DND-41 (cell line): ENCODE measurements around the gene ABCB9.

Experiments
- ATAC-seq: fragments of 200-7000 bp; cut with Tn5 transposase; 3 replicates; pipeline ENCODE4 v1.9.1; 2021; ENCODE audit warnings: low read depth; ENCODE audit not compliant: insufficient read depth
- DNase-seq: peaks from one replicate; pipeline ENCODE4 v3.0.0-alpha.2; 2020
- H2AFZ ChIP-seq: 2 replicates; pipeline ENCODE4 v1.6.0; 2012; ENCODE audit warnings: low read depth, low read length
- H3K27ac ChIP-seq: 2 replicates; pipeline ENCODE4 v1.5.1; 2012; ENCODE audit warnings: low read length, inconsistent platforms
- H3K27me3 ChIP-seq: fragments of 200-600 bp; sonication (generic); 2 replicates; pipeline ENCODE4 v1.6.0; 2012; ENCODE audit warnings: low read length, mild to moderate bottlenecking, inconsistent platforms; ENCODE audit not compliant: insufficient read depth, poor library complexity
- H3K36me3 ChIP-seq: 2 replicates; pipeline ENCODE4 v1.5.1; 2012; ENCODE audit warnings: low read length, inconsistent platforms; ENCODE audit not compliant: insufficient read depth
- H3K4me1 ChIP-seq: 2 replicates; pipeline ENCODE4 v1.5.1; 2012; ENCODE audit warnings: mild to moderate bottlenecking, low read length; ENCODE audit not compliant: insufficient read depth
- H3K4me2 ChIP-seq: 2 replicates; pipeline ENCODE4 v1.6.0; 2012; ENCODE audit warnings: mild to moderate bottlenecking, moderate library complexity, low read length, inconsistent platforms; ENCODE audit not compliant: insufficient read depth
- H3K4me3 ChIP-seq, 2 experiments: fragments of 200-600 bp in 1 of 2; shearing (Covaris generic) in 1 of 2; 2 replicates each; pipeline ENCODE4 v1.5.1; 2012 to 2016; ENCODE audit warnings: inconsistent platforms in 2 of 2, low read length in 2 of 2, mild to moderate bottlenecking in 2 of 2, low read depth in 1 of 2, moderate library complexity in 1 of 2
- H3K79me2 ChIP-seq: 2 replicates; pipeline ENCODE4 v1.6.0; 2012; ENCODE audit warnings: low read length, inconsistent platforms; ENCODE audit not compliant: insufficient read depth
- H3K9ac ChIP-seq: 2 replicates; pipeline ENCODE4 v1.6.0; 2012; ENCODE audit warnings: low read depth, mild to moderate bottlenecking, inconsistent platforms, low read length, moderate library complexity
- H3K9me3 ChIP-seq: 2 replicates; pipeline ENCODE4 v1.5.1; 2012; ENCODE audit warnings: low read length, moderate library complexity, mild to moderate bottlenecking, inconsistent platforms; ENCODE audit not compliant: insufficient read depth, severe bottlenecking
- H4K20me1 ChIP-seq: 2 replicates; pipeline ENCODE4 v1.6.0; 2012; ENCODE audit warnings: low read length; ENCODE audit not compliant: insufficient read depth
- EZH2 ChIP-seq: IDR thresholded peaks from 3 replicates; pipeline ENCODE4 v1.6.1; 2012; ENCODE audit warnings: borderline replicate concordance, low read depth, mild to moderate bottlenecking, moderate library complexity, low read length, inconsistent platforms; ENCODE audit not compliant: severe bottlenecking
- TF ChIP-seq, protein P1 (sequence below): IDR thresholded peaks from 2 replicates; pipeline ENCODE4 v1.5.1; 2012; ENCODE audit warnings: borderline replicate concordance, low read length, moderate library complexity, mild to moderate bottlenecking; ENCODE audit not compliant: poor library complexity, severe bottlenecking; ENCODE audit errors: extremely low read depth

Gene ABCB9

DNA sequence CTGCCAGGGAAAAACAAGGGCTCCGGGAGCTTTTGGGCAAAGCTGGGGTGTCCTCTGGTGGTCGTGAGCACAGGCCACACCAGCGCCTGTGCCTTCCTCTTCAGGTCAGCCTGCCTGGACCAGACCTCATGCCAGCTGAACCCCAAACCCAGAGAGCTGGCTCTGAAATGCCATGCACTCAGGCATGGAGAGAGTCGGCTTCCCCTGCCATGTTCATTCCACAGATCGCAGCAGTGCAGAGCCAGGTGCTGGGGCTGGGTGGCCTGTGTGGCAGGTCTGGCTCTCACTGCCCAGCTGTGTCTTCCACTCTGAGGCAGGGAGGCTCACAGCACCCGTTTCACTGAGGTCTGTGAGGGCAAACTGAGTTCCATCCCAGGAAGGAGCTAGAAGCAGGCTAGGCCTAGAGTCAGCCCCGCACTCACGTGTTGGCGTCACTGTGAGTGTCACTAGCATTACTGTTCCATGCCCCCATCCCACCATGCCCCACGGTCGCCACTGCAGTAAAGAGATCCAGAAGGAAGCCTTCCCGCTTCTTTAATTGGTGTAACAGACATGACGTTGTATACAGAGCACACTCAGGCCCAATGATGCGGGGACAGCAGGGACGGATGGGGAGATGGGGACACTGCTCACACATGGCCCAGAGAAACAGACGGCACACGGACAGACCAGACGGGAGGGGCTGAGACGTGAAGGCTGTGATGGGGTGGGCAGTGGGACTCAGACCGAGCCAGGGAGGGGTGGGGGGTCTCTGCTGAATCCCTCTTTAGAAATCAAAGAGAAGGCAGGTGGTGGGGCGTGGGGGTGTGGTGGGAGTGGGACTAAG lies 16.9 kb upstream of the ABCB9 start:
- H3K9ac ChIP-seq, result no peak overlapping the region
- no peaks in the 10 kb centered on the region for H3K9me3 ChIP-seq
- H2AFZ ChIP-seq, result no peak overlapping the region
- DNase-seq (no peak), ATAC-seq (no peak)
- no peak overlapping the region for H3K27ac ChIP-seq
- H3K36me3 ChIP-seq, result peaks cover 33% of the 10 kb centered on the region
- peaks cover 24% of the 10 kb centered on the region for H4K20me1 ChIP-seq
- H3K4me3 ChIP-seq, result 0 out of 4 replicates have a peak overlapping the region, but pooled peaks of 1 of the 2 experiments have one; percentile 86
- H3K27me3 ChIP-seq, result no peaks in the 10 kb centered on the region
- H3K79me2 ChIP-seq, result peaks cover 38% of the 10 kb centered on the region
- TF ChIP-seq EZH2, result no peak
- TF ChIP-seq, protein P1, sequence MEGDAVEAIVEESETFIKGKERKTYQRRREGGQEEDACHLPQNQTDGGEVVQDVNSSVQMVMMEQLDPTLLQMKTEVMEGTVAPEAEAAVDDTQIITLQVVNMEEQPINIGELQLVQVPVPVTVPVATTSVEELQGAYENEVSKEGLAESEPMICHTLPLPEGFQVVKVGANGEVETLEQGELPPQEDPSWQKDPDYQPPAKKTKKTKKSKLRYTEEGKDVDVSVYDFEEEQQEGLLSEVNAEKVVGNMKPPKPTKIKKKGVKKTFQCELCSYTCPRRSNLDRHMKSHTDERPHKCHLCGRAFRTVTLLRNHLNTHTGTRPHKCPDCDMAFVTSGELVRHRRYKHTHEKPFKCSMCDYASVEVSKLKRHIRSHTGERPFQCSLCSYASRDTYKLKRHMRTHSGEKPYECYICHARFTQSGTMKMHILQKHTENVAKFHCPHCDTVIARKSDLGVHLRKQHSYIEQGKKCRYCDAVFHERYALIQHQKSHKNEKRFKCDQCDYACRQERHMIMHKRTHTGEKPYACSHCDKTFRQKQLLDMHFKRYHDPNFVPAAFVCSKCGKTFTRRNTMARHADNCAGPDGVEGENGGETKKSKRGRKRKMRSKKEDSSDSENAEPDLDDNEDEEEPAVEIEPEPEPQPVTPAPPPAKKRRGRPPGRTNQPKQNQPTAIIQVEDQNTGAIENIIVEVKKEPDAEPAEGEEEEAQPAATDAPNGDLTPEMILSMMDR, result no peak
- H3K4me2 ChIP-seq, result peak overlapping the region; percentile 89
- H3K4me1 ChIP-seq, result peaks cover 44% of the 10 kb centered on the region

DNA sequence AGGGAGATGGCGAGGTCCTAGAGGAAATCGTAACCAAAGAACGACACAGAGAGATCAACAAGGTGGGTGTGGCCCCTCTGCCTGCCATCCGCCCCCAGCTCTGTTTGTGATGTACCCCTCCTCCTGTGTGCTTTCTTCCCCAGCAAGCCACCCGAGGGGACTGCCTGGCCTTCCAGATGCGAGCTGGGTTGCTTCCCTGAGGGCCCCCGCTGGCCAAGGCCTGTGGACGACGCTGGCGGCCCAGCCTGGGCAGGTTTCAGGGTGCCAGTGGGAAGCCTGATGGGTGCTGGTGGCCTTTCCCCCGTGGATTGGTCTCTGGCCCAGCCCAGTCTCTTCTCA lies 16.2 kb upstream of the ABCB9 start:
- no peak for DNase-seq
- Histone ChIP-seq H3K27me3 (no peaks in the 10 kb centered on the region), H4K20me1 (peaks cover 24% of the 10 kb centered on the region), H3K9me3 (no peaks in the 10 kb centered on the region), H3K36me3 (peaks cover 40% of the 10 kb centered on the region), H3K27ac (no peak overlapping the region), H3K9ac (peak overlapping the region; percentile 93), H2AFZ (no peak overlapping the region), H3K4me1 (peaks cover 51% of the 10 kb centered on the region), H3K4me2 (peak overlapping the region; percentile 89), H3K4me3 (peak overlapping the region in 1 of 2 experiments; percentile 86; a peak in 1 of 4 replicates), H3K79me2 (peaks cover 45% of the 10 kb centered on the region)
- ATAC-seq, result no peak
- TF ChIP-seq EZH2, result no peak
- TF ChIP-seq, protein P1, result no peak

DNA sequence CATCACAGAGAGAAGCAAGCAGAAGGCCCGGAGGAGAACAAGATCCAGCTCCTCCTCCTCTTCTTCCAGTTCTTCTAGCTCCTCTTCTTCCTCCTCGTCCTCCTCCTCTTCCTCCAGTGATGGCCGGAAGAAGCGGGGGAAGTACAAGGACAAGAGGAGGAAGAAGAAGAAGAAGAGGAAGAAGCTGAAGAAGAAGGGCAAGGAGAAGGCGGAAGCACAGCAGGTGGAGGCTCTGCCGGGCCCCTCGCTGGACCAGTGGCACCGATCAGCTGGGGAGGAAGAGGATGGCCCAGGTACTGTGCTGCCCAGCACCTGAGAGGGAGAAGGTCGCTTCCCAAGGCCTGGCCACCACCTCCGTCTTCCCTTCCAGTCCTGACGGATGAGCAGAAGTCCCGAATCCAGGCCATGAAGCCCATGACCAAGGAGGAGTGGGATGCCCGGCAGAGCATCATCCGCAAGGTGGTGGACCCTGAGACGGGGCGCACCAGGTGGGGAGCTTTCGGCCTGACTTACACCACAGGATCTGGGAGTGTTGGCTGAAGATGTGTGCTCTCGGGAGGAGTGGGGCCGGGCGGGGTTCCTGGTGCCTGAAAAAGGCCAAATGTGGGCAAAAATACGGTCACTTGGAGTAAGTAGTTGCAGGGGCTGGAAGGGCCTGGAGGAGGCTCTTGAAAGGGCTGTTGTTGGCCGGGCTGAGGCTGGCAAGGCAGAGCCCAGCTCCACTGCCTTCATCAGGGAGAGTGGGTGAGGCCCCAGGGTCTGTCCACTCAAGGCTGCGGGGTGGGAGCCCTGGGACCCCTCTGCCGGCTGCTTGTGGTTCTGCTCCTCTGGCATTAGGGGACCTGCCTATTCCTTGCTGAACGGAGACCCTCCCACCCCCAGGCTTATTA lies 15.6 kb upstream of the ABCB9 start:
- H3K27me3 ChIP-seq, result no peaks in the 10 kb centered on the region
- TF ChIP-seq EZH2, result no peak
- TF ChIP-seq, protein P1, result no peak
- peaks cover 24% of the 10 kb centered on the region for H4K20me1 ChIP-seq
- peaks cover 57% of the 10 kb centered on the region for H3K4me1 ChIP-seq
- H2AFZ ChIP-seq, result no peak overlapping the region
- H3K27ac ChIP-seq, result peak overlapping the region; percentile 88
- no peaks in the 10 kb centered on the region for H3K9me3 ChIP-seq
- peak overlapping the region; percentile 89 for H3K4me2 ChIP-seq
- ATAC-seq (no peak), DNase-seq (no peak)
- H3K4me3 ChIP-seq, result peak overlapping the region; percentile 57 to 86
- H3K9ac ChIP-seq, result peak overlapping the region; percentile 93
- peaks cover 45% of the 10 kb centered on the region for H3K36me3 ChIP-seq
- H3K79me2 ChIP-seq, result peaks cover 51% of the 10 kb centered on the region
